HepG2 (cell line): Measurements from ENCODE around the gene GLIS1.

Source experiments
- GABPA ChIP-seq, 2 experiments: IDR thresholded peaks; 2 replicates each; pipeline ENCODE4 v1.6.1; 2011 to 2016; ENCODE audit warnings: low read depth in 2 of 2, low read length in 1 of 2, missing biosample characterization in 1 of 2, missing genetic modification characterization in 1 of 2
- HIVEP1 ChIP-seq: sonication (generic); formaldehyde crosslinking; IDR thresholded peaks from 2 replicates; pipeline ENCODE4 v1.4.0; 2020; ENCODE audit warnings: mild to moderate bottlenecking, missing genetic modification reagents
- KLF16 ChIP-seq, 2 experiments: sonication (generic) in 1 of 2; formaldehyde crosslinking in 1 of 2; IDR thresholded peaks; 2 replicates each; pipeline versions ENCODE4 v1.6.1 to v1.8.0; 2016 to 2023; ENCODE audit warnings: missing genetic modification reagents in 2 of 2, missing compliant biosample characterization in 1 of 2
- PCBP1 ChIP-seq: fragments of 200-400 bp; formaldehyde crosslinking; IDR thresholded peaks from 2 replicates; pipeline ENCODE4 v1.6.1; 2017; ENCODE audit warnings: mild to moderate bottlenecking, low read depth, low read length, borderline replicate concordance
- POLR2A ChIP-seq, 2 experiments: IDR thresholded peaks; 2 replicates each; pipeline ENCODE4 v1.6.1; 2011; ENCODE audit warnings: low read depth in 2 of 2, low read length in 2 of 2, mild to moderate bottlenecking in 1 of 2, moderate library complexity in 1 of 2; ENCODE audit not compliant: insufficient read depth in 1 of 2
- THAP11 ChIP-seq: IDR thresholded peaks from 2 replicates; pipeline ENCODE4 v1.6.1; 2016; ENCODE audit warnings: missing biosample characterization, missing genetic modification reagents
- ZC3H4 ChIP-seq: sonication (generic); formaldehyde crosslinking; IDR thresholded peaks from 2 replicates; pipeline ENCODE4 v1.4.0; 2020; ENCODE audit warnings: missing genetic modification reagents, borderline replicate concordance
- ZNF24 ChIP-seq: fragments of 450-650 bp; IDR thresholded peaks from 2 replicates; pipeline ENCODE4 v1.6.1; 2017; ENCODE audit warnings: antibody characterized with exemption, mild to moderate bottlenecking
- TF ChIP-seq, protein P1 (sequence below): sonication (generic); formaldehyde crosslinking; IDR thresholded peaks from 2 replicates; pipeline ENCODE4 v1.4.0; 2020; ENCODE audit warnings: missing genetic modification reagents
- TF ChIP-seq, protein P2 (sequence below), 2 experiments: IDR thresholded peaks; 2 replicates each; pipeline ENCODE4 v1.6.1; 2011 to 2012; ENCODE audit warnings: low read length in 2 of 2, borderline replicate concordance in 1 of 2, low read depth in 1 of 2, mild to moderate bottlenecking in 1 of 2, moderate library complexity in 1 of 2
- TF ChIP-seq, protein P3 (sequence below): sonication (generic); formaldehyde crosslinking; IDR thresholded peaks from 2 replicates; pipeline ENCODE4 v1.4.0; 2020; ENCODE audit warnings: mild to moderate bottlenecking, missing genetic modification reagents, borderline replicate concordance
- TF ChIP-seq, protein P4 (sequence below): sonication (generic); formaldehyde crosslinking; IDR thresholded peaks from 2 replicates; pipeline ENCODE4 v1.4.0; 2020; ENCODE audit warnings: missing genetic modification reagents
- TF ChIP-seq, protein P5 (sequence below): sonication (generic); formaldehyde crosslinking; IDR thresholded peaks from 2 replicates; pipeline ENCODE4 v1.9.0; 2021; ENCODE audit warnings: missing genetic modification reagents, mild to moderate bottlenecking, borderline replicate concordance

DNA sequence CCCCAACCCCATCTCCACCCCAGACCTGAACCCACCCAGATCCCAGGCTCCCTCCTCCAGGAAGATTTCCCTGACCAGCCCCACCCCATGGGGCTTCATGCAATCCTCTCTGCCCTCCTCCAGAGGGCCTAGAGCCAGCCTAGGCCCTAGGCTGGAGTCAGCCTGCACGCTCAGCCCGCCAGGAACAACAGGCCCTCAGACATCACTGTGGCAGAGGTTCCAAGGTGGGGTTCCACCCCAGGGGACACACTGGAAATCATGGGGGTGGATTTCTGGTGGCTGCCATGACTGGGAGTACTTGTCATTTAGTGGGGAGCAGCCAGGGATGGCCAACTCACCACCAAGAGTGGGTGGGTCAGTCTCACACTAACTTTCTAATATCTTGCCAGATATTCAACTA is 122.0 kb downstream of the GLIS1 start:
- TF ChIP-seq POLR2A (IDR thresholded peaks at IDR 0.05; ENCODE audit: insufficient read depth in 1 of 2, low read depth in 2 of 2, low read length in 2 of 2) (no peak), KLF16 (CRISPR knock-in tag; IDR thresholded peaks at IDR 0.05) (no peak), HIVEP1 (no peak), PCBP1 (no peak), ZNF24 (no peak), ZC3H4 (CRISPR knock-in tag) (no peak), GABPA (IDR thresholded peaks at IDR 0.05; ENCODE audit: low read depth, low read length) (no peak), GABPA (CRISPR knock-in tag; IDR thresholded peaks at IDR 0.05; ENCODE audit: low read depth) (no peak), THAP11 (CRISPR knock-in tag) (no peak)
- TF ChIP-seq, protein P1, sequence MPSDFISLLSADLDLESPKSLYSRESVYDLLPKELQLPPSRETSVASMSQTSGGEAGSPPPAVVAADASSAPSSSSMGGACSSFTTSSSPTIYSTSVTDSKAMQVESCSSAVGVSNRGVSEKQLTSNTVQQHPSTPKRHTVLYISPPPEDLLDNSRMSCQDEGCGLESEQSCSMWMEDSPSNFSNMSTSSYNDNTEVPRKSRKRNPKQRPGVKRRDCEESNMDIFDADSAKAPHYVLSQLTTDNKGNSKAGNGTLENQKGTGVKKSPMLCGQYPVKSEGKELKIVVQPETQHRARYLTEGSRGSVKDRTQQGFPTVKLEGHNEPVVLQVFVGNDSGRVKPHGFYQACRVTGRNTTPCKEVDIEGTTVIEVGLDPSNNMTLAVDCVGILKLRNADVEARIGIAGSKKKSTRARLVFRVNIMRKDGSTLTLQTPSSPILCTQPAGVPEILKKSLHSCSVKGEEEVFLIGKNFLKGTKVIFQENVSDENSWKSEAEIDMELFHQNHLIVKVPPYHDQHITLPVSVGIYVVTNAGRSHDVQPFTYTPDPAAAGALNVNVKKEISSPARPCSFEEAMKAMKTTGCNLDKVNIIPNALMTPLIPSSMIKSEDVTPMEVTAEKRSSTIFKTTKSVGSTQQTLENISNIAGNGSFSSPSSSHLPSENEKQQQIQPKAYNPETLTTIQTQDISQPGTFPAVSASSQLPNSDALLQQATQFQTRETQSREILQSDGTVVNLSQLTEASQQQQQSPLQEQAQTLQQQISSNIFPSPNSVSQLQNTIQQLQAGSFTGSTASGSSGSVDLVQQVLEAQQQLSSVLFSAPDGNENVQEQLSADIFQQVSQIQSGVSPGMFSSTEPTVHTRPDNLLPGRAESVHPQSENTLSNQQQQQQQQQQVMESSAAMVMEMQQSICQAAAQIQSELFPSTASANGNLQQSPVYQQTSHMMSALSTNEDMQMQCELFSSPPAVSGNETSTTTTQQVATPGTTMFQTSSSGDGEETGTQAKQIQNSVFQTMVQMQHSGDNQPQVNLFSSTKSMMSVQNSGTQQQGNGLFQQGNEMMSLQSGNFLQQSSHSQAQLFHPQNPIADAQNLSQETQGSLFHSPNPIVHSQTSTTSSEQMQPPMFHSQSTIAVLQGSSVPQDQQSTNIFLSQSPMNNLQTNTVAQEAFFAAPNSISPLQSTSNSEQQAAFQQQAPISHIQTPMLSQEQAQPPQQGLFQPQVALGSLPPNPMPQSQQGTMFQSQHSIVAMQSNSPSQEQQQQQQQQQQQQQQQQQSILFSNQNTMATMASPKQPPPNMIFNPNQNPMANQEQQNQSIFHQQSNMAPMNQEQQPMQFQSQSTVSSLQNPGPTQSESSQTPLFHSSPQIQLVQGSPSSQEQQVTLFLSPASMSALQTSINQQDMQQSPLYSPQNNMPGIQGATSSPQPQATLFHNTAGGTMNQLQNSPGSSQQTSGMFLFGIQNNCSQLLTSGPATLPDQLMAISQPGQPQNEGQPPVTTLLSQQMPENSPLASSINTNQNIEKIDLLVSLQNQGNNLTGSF = no peak
- TF ChIP-seq, protein P2, sequence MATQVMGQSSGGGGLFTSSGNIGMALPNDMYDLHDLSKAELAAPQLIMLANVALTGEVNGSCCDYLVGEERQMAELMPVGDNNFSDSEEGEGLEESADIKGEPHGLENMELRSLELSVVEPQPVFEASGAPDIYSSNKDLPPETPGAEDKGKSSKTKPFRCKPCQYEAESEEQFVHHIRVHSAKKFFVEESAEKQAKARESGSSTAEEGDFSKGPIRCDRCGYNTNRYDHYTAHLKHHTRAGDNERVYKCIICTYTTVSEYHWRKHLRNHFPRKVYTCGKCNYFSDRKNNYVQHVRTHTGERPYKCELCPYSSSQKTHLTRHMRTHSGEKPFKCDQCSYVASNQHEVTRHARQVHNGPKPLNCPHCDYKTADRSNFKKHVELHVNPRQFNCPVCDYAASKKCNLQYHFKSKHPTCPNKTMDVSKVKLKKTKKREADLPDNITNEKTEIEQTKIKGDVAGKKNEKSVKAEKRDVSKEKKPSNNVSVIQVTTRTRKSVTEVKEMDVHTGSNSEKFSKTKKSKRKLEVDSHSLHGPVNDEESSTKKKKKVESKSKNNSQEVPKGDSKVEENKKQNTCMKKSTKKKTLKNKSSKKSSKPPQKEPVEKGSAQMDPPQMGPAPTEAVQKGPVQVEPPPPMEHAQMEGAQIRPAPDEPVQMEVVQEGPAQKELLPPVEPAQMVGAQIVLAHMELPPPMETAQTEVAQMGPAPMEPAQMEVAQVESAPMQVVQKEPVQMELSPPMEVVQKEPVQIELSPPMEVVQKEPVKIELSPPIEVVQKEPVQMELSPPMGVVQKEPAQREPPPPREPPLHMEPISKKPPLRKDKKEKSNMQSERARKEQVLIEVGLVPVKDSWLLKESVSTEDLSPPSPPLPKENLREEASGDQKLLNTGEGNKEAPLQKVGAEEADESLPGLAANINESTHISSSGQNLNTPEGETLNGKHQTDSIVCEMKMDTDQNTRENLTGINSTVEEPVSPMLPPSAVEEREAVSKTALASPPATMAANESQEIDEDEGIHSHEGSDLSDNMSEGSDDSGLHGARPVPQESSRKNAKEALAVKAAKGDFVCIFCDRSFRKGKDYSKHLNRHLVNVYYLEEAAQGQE (IDR thresholded peaks at IDR 0.05; ENCODE audit: borderline replicate concordance in 1 of 2, low read depth in 1 of 2, low read length in 2 of 2) = no peak
- TF ChIP-seq, protein P3, sequence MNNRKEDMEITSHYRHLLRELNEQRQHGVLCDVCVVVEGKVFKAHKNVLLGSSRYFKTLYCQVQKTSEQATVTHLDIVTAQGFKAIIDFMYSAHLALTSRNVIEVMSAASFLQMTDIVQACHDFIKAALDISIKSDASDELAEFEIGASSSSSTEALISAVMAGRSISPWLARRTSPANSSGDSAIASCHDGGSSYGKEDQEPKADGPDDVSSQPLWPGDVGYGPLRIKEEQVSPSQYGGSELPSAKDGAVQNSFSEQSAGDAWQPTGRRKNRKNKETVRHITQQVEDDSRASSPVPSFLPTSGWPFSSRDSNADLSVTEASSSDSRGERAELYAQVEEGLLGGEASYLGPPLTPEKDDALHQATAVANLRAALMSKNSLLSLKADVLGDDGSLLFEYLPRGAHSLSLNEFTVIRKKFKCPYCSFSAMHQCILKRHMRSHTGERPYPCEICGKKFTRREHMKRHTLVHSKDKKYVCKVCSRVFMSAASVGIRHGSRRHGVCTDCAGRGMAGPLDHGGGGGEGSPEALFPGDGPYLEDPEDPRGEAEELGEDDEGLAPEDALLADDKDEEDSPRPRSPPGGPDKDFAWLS (CRISPR knock-in tag) = no peak
- TF ChIP-seq, protein P4, sequence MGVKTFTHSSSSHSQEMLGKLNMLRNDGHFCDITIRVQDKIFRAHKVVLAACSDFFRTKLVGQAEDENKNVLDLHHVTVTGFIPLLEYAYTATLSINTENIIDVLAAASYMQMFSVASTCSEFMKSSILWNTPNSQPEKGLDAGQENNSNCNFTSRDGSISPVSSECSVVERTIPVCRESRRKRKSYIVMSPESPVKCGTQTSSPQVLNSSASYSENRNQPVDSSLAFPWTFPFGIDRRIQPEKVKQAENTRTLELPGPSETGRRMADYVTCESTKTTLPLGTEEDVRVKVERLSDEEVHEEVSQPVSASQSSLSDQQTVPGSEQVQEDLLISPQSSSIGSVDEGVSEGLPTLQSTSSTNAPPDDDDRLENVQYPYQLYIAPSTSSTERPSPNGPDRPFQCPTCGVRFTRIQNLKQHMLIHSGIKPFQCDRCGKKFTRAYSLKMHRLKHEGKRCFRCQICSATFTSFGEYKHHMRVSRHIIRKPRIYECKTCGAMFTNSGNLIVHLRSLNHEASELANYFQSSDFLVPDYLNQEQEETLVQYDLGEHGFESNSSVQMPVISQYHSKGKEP (CRISPR knock-in tag) = no peak
- TF ChIP-seq, protein P5, sequence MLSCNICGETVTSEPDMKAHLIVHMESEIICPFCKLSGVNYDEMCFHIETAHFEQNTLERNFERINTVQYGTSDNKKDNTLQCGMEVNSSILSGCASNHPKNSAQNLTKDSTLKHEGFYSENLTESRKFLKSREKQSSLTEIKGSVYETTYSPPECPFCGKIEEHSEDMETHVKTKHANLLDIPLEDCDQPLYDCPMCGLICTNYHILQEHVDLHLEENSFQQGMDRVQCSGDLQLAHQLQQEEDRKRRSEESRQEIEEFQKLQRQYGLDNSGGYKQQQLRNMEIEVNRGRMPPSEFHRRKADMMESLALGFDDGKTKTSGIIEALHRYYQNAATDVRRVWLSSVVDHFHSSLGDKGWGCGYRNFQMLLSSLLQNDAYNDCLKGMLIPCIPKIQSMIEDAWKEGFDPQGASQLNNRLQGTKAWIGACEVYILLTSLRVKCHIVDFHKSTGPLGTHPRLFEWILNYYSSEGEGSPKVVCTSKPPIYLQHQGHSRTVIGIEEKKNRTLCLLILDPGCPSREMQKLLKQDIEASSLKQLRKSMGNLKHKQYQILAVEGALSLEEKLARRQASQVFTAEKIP (CRISPR knock-in tag) = no peak
